ENCODE results near the gene ACOT11.

Gene ACOT11

GRCh38 chr1:54584575-54584974 is 36.5 kb downstream of the ACOT11 start:
- Histone ChIP-seq H3K9me3 (ENCODE audit: insufficient read depth, low read length, severe bottlenecking) (no peaks in the 10 kb centered on the region), H3K4me1 (ENCODE audit: insufficient read depth, low read length) (peaks cover 6% of the 10 kb centered on the region)
- TF ChIP-seq CTCF (IDR thresholded peaks at IDR 0.05; ENCODE audit: borderline replicate concordance, extremely low read depth, low read length, poor library complexity, severe bottlenecking) (no peak), EZH2 (IDR thresholded peaks at IDR 0.05; ENCODE audit: borderline replicate concordance, low read depth, low read length, severe bottlenecking) (no peak)

GRCh38 chr1:54585181-54586066 is 37.4 kb downstream of the ACOT11 start:
- Histone ChIP-seq H4K20me1 (ENCODE audit: insufficient read depth, low read length) (no peaks in the 10 kb centered on the region; the same call in 1 of the 2 replicates), H3K9me3 (ENCODE audit: insufficient read depth, low read length, severe bottlenecking) (no peaks in the 10 kb centered on the region), H3K27ac (ENCODE audit: low read length) (no peak overlapping the region), H2AFZ (ENCODE audit: low read depth, low read length) (no peak overlapping the region), H3K4me3 (ENCODE audit: low read depth in 1 of 2, low read length in 2 of 2) (no peak overlapping the region), H3K4me2 (ENCODE audit: insufficient read depth, low read length) (no peak overlapping the region), H3K9ac (ENCODE audit: low read depth, low read length) (no peak overlapping the region), H3K4me1 (ENCODE audit: insufficient read depth, low read length) (peaks cover 6% of the 10 kb centered on the region), H3K27me3 (ENCODE audit: insufficient read depth, low read length, poor library complexity) (no peaks in the 10 kb centered on the region), H3K36me3 (ENCODE audit: insufficient read depth, low read length) (no peaks in the 10 kb centered on the region), H3K79me2 (ENCODE audit: insufficient read depth, low read length) (no peaks in the 10 kb centered on the region)
- ATAC-seq (ENCODE audit: insufficient read depth, low read depth) (no peak), DNase-seq (no peak)
- TF ChIP-seq CTCF (IDR thresholded peaks at IDR 0.05; ENCODE audit: borderline replicate concordance, extremely low read depth, low read length, poor library complexity, severe bottlenecking) (no peak), EZH2 (IDR thresholded peaks at IDR 0.05; ENCODE audit: borderline replicate concordance, low read depth, low read length, severe bottlenecking) (no peak)

More at GRCh38 chr1:54584575-54584974, 36.5 kb downstream of the ACOT11 start:
- Histone ChIP-seq H3K36me3 (ENCODE audit: insufficient read depth, low read length) (no peaks in the 10 kb centered on the region), H4K20me1 (ENCODE audit: insufficient read depth, low read length) (no peaks in the 10 kb centered on the region; the same call in 1 of the 2 replicates), H2AFZ (ENCODE audit: low read depth, low read length) (no peak overlapping the region), H3K9ac (ENCODE audit: low read depth, low read length) (no peak overlapping the region), H3K79me2 (ENCODE audit: insufficient read depth, low read length) (no peaks in the 10 kb centered on the region), H3K27me3 (ENCODE audit: insufficient read depth, low read length, poor library complexity) (no peaks in the 10 kb centered on the region), H3K4me2 (ENCODE audit: insufficient read depth, low read length) (no peak overlapping the region), H3K27ac (ENCODE audit: low read length) (no peak overlapping the region), H3K4me3 (ENCODE audit: low read depth in 1 of 2, low read length in 2 of 2) (no peak overlapping the region)
- no peak for DNase-seq
- ATAC-seq (ENCODE audit: insufficient read depth, low read depth) = no peak

- H3K4me3 ChIP-seq (ENCODE audit: low read depth in 1 of 2, low read length in 2 of 2) = no peak overlapping the region
- no peak overlapping the region for H3K4me2 ChIP-seq (ENCODE audit: insufficient read depth, low read length)
- H4K20me1 ChIP-seq (ENCODE audit: insufficient read depth, low read length) = no peaks in the 10 kb centered on the region; the same call in 1 of the 2 replicates
Measured at GRCh38 chr1:54588377-54588776, 40.3 kb downstream of the ACOT11 start.

More at GRCh38 chr1:54588377-54588776, 40.3 kb downstream of the ACOT11 start:
- Histone ChIP-seq H3K27me3 (ENCODE audit: insufficient read depth, low read length, poor library complexity) (no peaks in the 10 kb centered on the region), H3K9ac (ENCODE audit: low read depth, low read length) (no peak overlapping the region), H3K36me3 (ENCODE audit: insufficient read depth, low read length) (no peaks in the 10 kb centered on the region), H3K9me3 (ENCODE audit: insufficient read depth, low read length, severe bottlenecking) (no peaks in the 10 kb centered on the region), H3K79me2 (ENCODE audit: insufficient read depth, low read length) (no peaks in the 10 kb centered on the region), H3K27ac (ENCODE audit: low read length) (no peak overlapping the region), H2AFZ (ENCODE audit: low read depth, low read length) (peak overlapping the region; percentile 54), H3K4me1 (ENCODE audit: insufficient read depth, low read length) (peaks cover 6% of the 10 kb centered on the region)
- no peak for TF ChIP-seq EZH2 (IDR thresholded peaks at IDR 0.05; ENCODE audit: borderline replicate concordance, low read depth, low read length, severe bottlenecking)
- no peak for TF ChIP-seq CTCF (IDR thresholded peaks at IDR 0.05; ENCODE audit: borderline replicate concordance, extremely low read depth, low read length, poor library complexity, severe bottlenecking)
- DNase-seq (peak; percentile 44), ATAC-seq (ENCODE audit: insufficient read depth, low read depth) (peak; percentile 93)
